Measurements from ENCODE around the gene CYTH3. TPM values are rescaled to one million over a fixed set of nuclear protein-coding genes. Genes with fewer than 3 reads are reported as not detected.

The CYTH3 gene
- polyA plus RNA-seq, 1 donor (not counting 4 experiments of a cell fraction or from before 2014, with no cell fraction given), result 28.4 TPM

DNA sequence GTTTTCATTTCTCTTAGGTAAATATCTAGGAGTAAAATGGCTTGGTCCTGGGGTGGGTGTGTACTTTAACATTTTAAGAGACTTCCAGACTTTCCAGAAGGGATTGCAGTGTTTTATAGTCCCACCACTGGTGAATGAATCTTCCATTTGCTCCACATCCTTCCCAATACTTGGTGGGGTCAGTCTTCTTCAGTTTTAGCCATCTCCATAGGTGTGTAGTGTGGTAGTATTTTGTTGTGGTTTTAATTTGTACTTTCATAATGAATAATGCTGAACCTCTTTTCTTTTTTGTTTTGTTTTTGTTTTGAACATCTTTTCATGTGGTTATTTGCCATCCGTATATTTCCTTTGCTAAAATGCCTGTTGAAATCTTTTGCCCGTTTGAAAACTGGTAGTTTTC, 154.9 kb downstream of the CYTH3 start:
- no peak for FAIRE-seq
- H2AFZ ChIP-seq (ENCODE audit: control insufficient read depth, low read length), result no peak overlapping the region
- dilution Hi-C loops (cut with MboI; ENCODE audit: extremely low pct_ligation_motif_present, low sequenced_read_pairs), result no loop called here

DNA sequence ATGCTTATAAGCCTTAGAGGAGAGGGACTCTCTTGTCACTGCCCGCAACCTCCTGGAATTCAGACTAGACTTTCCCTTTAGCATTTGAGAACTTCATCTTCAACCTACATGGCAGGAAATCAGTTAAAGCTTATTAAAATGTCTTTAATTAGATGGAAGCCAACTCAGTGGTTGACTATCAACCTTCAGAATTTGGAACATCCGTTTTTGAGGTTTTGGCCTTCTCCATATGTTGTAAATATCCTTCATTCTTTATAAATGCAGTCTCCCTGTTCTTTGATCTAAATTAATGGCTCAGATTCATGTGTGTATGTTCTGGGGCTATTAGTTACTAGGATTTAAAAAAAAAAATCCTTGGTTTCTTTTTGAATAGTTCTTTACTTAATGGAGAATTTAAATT, 156.2 kb downstream of the CYTH3 start:
- no peak overlapping the region for H3K4me2 ChIP-seq (ENCODE audit: control insufficient read depth, extremely low read depth, insufficient read depth, low read depth, low read length)

More for the DNA sequence above, 154.9 kb downstream of the CYTH3 start:
- no peak overlapping the region for H3K27ac ChIP-seq (ENCODE audit: control insufficient read depth, insufficient read depth, low read length)
- H3K27me3 ChIP-seq (ENCODE audit: control insufficient read depth, extremely low read depth, insufficient read depth, low read length), result no peaks in the 10 kb centered on the region
- H3K4me1 ChIP-seq (ENCODE audit: control insufficient read depth, extremely low read depth, insufficient read depth, low read length), result no peaks in the 10 kb centered on the region
- DNase-seq (ENCODE audit: low read depth, low spot score), result no peak
- no peak overlapping the region for H3K4me3 ChIP-seq (ENCODE audit: control insufficient read depth in 2 of 3, extremely low read depth in 1 of 3, insufficient read depth in 2 of 3, low read depth in 1 of 3, low read length in 3 of 3)
- peaks cover 8% of the 10 kb centered on the region for H3K9me3 ChIP-seq (ENCODE audit: control insufficient read depth, low read depth, low read length)
- H4K20me1 ChIP-seq (ENCODE audit: control insufficient read depth, extremely low read depth, insufficient read depth, low read length), result no peaks in the 10 kb centered on the region
- H3K9me1 ChIP-seq (ENCODE audit: control insufficient read depth, extremely low read depth, insufficient read depth, low read length), result no peaks in the 10 kb centered on the region
- H3K4me2 ChIP-seq (ENCODE audit: control insufficient read depth, extremely low read depth, insufficient read depth, low read depth, low read length), result no peak overlapping the region
- TF ChIP-seq EZH2 (IDR thresholded peaks at IDR 0.05; ENCODE audit: low read length), result no peak
- TF ChIP-seq, protein P1, sequence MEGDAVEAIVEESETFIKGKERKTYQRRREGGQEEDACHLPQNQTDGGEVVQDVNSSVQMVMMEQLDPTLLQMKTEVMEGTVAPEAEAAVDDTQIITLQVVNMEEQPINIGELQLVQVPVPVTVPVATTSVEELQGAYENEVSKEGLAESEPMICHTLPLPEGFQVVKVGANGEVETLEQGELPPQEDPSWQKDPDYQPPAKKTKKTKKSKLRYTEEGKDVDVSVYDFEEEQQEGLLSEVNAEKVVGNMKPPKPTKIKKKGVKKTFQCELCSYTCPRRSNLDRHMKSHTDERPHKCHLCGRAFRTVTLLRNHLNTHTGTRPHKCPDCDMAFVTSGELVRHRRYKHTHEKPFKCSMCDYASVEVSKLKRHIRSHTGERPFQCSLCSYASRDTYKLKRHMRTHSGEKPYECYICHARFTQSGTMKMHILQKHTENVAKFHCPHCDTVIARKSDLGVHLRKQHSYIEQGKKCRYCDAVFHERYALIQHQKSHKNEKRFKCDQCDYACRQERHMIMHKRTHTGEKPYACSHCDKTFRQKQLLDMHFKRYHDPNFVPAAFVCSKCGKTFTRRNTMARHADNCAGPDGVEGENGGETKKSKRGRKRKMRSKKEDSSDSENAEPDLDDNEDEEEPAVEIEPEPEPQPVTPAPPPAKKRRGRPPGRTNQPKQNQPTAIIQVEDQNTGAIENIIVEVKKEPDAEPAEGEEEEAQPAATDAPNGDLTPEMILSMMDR (optimal IDR thresholded peaks at IDR 0.05 in 1 of 3, IDR thresholded peaks at IDR 0.05 in 1 of 3, conservative IDR thresholded peaks at IDR 0.05 in 1 of 3; ENCODE audit: extremely low read depth in 1 of 3, insufficient read depth in 2 of 3, low read length in 3 of 3), result no peak
- peaks cover 8% of the 10 kb centered on the region for H3K79me2 ChIP-seq (ENCODE audit: control insufficient read depth, insufficient read depth, low read length)
- H3K36me3 ChIP-seq (ENCODE audit: control insufficient read depth in 2 of 2, extremely low read depth in 1 of 2, insufficient read depth in 2 of 2, low read length in 2 of 2), result peaks cover 27 to 30% of the 10 kb centered on the region in 2 experiments
- H3K9ac ChIP-seq (ENCODE audit: control insufficient read depth, extremely low read depth, insufficient read depth, low read length), result no peak overlapping the region

More for the DNA sequence above, 156.2 kb downstream of the CYTH3 start:
- TF ChIP-seq, protein P1 (optimal IDR thresholded peaks at IDR 0.05 in 1 of 3, IDR thresholded peaks at IDR 0.05 in 1 of 3, conservative IDR thresholded peaks at IDR 0.05 in 1 of 3; ENCODE audit: extremely low read depth in 1 of 3, insufficient read depth in 2 of 3, low read length in 3 of 3), result no peak
- TF ChIP-seq EZH2 (IDR thresholded peaks at IDR 0.05; ENCODE audit: low read length), result no peak
- Histone ChIP-seq H3K36me3 (ENCODE audit: control insufficient read depth in 2 of 2, extremely low read depth in 1 of 2, insufficient read depth in 2 of 2, low read length in 2 of 2) (peaks cover 25 to 27% of the 10 kb centered on the region in 2 experiments), H3K27ac (ENCODE audit: control insufficient read depth, insufficient read depth, low read length) (no peak overlapping the region), H3K27me3 (ENCODE audit: control insufficient read depth, extremely low read depth, insufficient read depth, low read length) (no peaks in the 10 kb centered on the region), H3K4me1 (ENCODE audit: control insufficient read depth, extremely low read depth, insufficient read depth, low read length) (no peaks in the 10 kb centered on the region), H3K4me3 (ENCODE audit: control insufficient read depth in 2 of 3, extremely low read depth in 1 of 3, insufficient read depth in 2 of 3, low read depth in 1 of 3, low read length in 3 of 3) (no peak overlapping the region), H3K79me2 (ENCODE audit: control insufficient read depth, insufficient read depth, low read length) (peaks cover 6% of the 10 kb centered on the region), H3K9me1 (ENCODE audit: control insufficient read depth, extremely low read depth, insufficient read depth, low read length) (no peaks in the 10 kb centered on the region), H2AFZ (ENCODE audit: control insufficient read depth, low read length) (no peak overlapping the region), H3K9ac (ENCODE audit: control insufficient read depth, extremely low read depth, insufficient read depth, low read length) (no peak overlapping the region), H3K9me3 (ENCODE audit: control insufficient read depth, low read depth, low read length) (peaks cover 4% of the 10 kb centered on the region), H4K20me1 (ENCODE audit: control insufficient read depth, extremely low read depth, insufficient read depth, low read length) (no peaks in the 10 kb centered on the region)
- no peak for DNase-seq (ENCODE audit: low read depth, low spot score)
- no peak for FAIRE-seq
- dilution Hi-C loops (cut with MboI; ENCODE audit: extremely low pct_ligation_motif_present, low sequenced_read_pairs), result no loop called here

Small RNAs within 50 kb of the gene (small RNA-seq; reads per million reads assigned to genes)
- 0 reads per million in 3 experiments for gene RF00019 (ENCODE audit: insufficient read length in 3 of 3, low read depth in 3 of 3, low replicate concordance in 1 of 3)

Other genes starting within 250 kb of the CYTH3 start
- 0.10 to 0.22 TPM in 2 of 3 replicates, not detected in the other for gene ANKRD61, start 241.2 kb downstream of the CYTH3 start, polyA plus RNA-seq
- 35.3 to 66.6 TPM (median 65.2 TPM) in 3 replicates for gene EIF2AK1, start 213.4 kb downstream of the CYTH3 start, polyA plus RNA-seq
- gene USP42, start 167.7 kb downstream of the CYTH3 start, polyA plus RNA-seq, result 2.5 to 4.1 TPM (median 3.6 TPM) in 3 replicates
- gene FAM220A, start 76.3 kb upstream of the CYTH3 start, polyA plus RNA-seq, result 11.5 to 17.2 TPM (median 16.8 TPM) in 3 replicates
- gene RAC1, start 101.9 kb upstream of the CYTH3 start, polyA plus RNA-seq, result 346 to 659 TPM (median 493 TPM) in 3 replicates
- gene DAGLB, start 175.3 kb upstream of the CYTH3 start, polyA plus RNA-seq, result 15.5 to 29.7 TPM (median 20.8 TPM) in 3 replicates
- gene KDELR2, start 211.5 kb upstream of the CYTH3 start, polyA plus RNA-seq, result 89.2 to 154 TPM (median 145 TPM) in 3 replicates